ENCODE measurements around the gene CNN1.

Gene CNN1

DNA sequence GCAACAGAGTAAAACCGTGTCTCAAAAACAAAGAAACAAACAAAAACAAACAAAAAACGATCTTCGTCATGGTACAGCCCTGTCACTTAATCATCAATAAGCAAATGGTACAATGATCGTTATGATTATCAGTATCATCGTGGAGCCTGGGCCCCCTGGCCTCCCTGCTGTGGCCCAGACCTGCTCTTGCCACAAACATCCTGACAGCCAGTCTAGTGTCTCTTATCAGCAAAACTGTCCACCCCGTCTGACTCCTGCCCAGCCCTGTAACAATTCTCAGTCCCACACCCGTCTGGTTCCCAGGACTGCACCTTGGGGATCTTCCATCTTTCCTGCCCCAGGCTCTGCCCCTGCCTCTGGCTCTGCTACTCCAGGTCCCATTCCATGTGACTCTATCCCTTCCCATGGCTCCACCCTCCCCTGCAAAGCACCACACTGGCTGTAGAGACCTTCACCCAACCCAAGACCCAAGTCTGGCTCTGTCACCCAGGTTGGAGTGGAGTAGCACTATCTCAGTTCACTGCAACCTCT is 38.7 kb upstream of the CNN1 start:
- TF ChIP-seq, protein P1, sequence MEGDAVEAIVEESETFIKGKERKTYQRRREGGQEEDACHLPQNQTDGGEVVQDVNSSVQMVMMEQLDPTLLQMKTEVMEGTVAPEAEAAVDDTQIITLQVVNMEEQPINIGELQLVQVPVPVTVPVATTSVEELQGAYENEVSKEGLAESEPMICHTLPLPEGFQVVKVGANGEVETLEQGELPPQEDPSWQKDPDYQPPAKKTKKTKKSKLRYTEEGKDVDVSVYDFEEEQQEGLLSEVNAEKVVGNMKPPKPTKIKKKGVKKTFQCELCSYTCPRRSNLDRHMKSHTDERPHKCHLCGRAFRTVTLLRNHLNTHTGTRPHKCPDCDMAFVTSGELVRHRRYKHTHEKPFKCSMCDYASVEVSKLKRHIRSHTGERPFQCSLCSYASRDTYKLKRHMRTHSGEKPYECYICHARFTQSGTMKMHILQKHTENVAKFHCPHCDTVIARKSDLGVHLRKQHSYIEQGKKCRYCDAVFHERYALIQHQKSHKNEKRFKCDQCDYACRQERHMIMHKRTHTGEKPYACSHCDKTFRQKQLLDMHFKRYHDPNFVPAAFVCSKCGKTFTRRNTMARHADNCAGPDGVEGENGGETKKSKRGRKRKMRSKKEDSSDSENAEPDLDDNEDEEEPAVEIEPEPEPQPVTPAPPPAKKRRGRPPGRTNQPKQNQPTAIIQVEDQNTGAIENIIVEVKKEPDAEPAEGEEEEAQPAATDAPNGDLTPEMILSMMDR (IDR thresholded peaks at IDR 0.05), result no peak

DNA sequence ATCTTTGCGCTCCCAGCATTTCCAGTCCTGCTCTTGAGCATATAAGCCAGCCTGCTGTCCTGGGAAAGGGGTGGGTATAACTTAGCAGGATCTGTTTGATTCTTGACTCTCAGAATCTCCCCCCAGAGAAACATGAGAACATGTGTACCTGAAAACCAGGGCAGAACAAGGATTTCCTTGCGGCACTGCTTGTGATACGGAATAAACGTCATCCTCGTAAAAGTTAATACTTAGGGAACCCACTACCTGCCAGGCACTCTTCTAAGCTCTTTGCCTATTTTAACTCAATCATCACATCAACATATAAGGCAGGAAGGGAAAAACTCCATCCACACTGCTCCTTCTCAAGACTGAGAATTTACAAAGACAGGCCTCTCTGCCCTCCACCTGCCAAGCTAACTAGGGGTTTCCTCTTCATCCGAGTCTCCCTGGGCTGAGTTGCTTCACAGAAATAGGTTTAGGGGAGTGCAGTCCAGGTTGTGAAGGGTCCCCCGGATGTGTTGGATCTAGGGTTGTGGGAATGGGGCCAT is 34.1 kb upstream of the CNN1 start:
- TF ChIP-seq, protein P1 (IDR thresholded peaks at IDR 0.05), result no peak

- TF ChIP-seq, protein P1 (IDR thresholded peaks at IDR 0.05), result no peak
Measured at GRCh38 chr19:11505032-11505503, 33.6 kb upstream of the CNN1 start.

GRCh38 chr19:11505504-11506100 is 33.0 kb upstream of the CNN1 start, which contains the start of gene ZNF653:
ZNF653 (minus strand) TSS chr19:11505839; CDS start chr19:11505786, 53 bp downstream.
- TF ChIP-seq, protein P1 (IDR thresholded peaks at IDR 0.05), result no peak

DNA sequence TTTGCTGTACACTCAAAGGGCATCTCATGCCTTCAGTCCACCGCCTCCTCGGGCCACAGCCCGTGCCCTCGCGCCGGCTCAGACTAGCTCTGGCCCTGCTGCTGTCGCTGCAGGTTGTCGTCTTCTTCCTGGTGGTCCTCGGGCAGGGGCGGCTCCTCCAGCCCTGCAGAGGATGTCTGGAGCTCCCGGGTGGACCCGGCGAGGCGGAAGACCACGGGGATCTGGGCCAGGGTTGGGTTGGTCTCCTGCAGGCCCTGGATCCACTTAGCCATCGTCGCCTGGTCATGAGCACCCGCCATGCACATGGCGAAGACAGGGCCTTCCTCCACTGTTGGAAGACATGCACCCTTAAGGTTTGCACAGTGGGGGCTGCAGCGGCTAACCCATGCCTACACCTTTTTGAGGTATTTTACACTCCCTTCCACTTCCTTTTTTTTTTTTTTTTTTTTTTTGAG is 32.5 kb upstream of the CNN1 start:
- TF ChIP-seq, protein P1 (IDR thresholded peaks at IDR 0.05), result no peak

- TF ChIP-seq, protein P1 (IDR thresholded peaks at IDR 0.05), result no peak
Measured at GRCh38 chr19:11506967-11507366, 31.7 kb upstream of the CNN1 start.

DNA sequence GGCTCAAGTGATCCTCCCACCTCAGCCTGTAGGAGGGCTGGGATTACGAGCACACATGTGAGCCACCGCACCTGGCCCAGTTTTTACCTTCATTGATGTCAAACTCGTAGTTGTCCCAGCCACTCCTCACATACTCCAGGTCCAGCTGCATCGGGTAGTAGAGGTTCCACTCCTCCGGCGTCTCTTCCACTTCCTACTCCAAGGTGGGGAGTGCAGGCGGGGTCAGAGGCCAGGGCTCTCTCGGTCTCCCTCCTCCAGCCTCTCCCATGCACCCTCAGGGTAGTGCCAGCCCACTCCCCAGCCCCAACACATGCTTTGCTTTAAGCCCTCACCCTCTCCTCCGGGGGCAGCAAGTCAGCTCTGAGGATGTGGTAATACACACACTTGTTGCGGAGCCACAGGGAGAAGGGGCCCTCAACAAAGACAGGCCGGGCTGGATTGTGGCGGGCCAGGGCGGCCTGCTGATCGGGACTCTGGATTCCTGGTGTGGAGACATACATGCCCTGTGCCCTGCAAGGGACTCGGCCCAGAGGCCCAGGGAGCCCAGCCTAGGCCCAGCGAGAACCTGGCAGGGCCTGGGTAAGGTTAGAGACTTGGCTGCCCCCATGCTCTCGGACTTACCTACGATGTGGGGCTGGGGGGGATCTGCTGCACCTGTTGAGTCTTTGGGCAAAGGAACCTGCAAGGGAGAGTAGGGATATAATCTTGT is 31.1 kb upstream of the CNN1 start:
- TF ChIP-seq, protein P1 (IDR thresholded peaks at IDR 0.05), result no peak
